RWPE2 (cell line): Measurements from ENCODE around the gene RNF4.
A peak's percentile ranks its signal among the peaks of the same experiment; 100 is the strongest.
"Not testable (repeated sequence)": the region's sequence is repeated elsewhere in the genome, so short reads cannot be mapped to it uniquely, and the experiment has no call there.

ENCODE experiments used
- ATAC-seq: fragments of 200-7000 bp; cut with Tn5 transposase; 3 replicates; pipeline ENCODE4 v1.9.1; 2021; ENCODE audit warnings: low read depth
- DNase-seq: peaks from one replicate; pipeline ENCODE4 v3.0.0-alpha.2; 2020; ENCODE audit warnings: low spot score
- H3K27ac ChIP-seq: fragments of 450-650 bp; 2 replicates; pipeline ENCODE4 v1.5.1; 2017; ENCODE audit warnings: mild to moderate bottlenecking; ENCODE audit not compliant: poor library complexity, severe bottlenecking
- H3K27me3 ChIP-seq: fragments of 250-450 bp; sonication (Bioruptor Pico); 2 replicates; pipeline ENCODE4 v1.5.1; 2021; ENCODE audit warnings: mild to moderate bottlenecking, moderate library complexity; ENCODE audit not compliant: insufficient read depth, poor library complexity, severe bottlenecking
- H3K36me3 ChIP-seq: fragments of 250-450 bp; sonication (Bioruptor Pico); 2 replicates; pipeline ENCODE4 v1.5.1; 2020; ENCODE audit warnings: low read depth, mild to moderate bottlenecking, moderate library complexity
- H3K4me1 ChIP-seq: fragments of 250-450 bp; sonication (Bioruptor Pico); 2 replicates; pipeline ENCODE4 v1.5.1; 2021; ENCODE audit warnings: mild to moderate bottlenecking, moderate library complexity; ENCODE audit not compliant: insufficient read depth, poor library complexity, severe bottlenecking
- H3K4me3 ChIP-seq: fragments of 250-450 bp; sonication (Bioruptor Pico); 2 replicates; pipeline ENCODE4 v1.5.1; 2021; ENCODE audit warnings: mild to moderate bottlenecking, moderate library complexity; ENCODE audit not compliant: severe bottlenecking
- H3K9me3 ChIP-seq: fragments of 250-450 bp; sonication (Bioruptor Pico); 2 replicates; pipeline ENCODE4 v1.5.1; 2021; ENCODE audit warnings: mild to moderate bottlenecking, moderate library complexity; ENCODE audit not compliant: severe bottlenecking
- TF ChIP-seq, protein P1 (sequence below): fragments of 450-650 bp; IDR thresholded peaks from one replicate; pipeline ENCODE4 v1.5.1; 2017; ENCODE audit warnings: mild to moderate bottlenecking, moderate library complexity; ENCODE audit not compliant: poor library complexity, severe bottlenecking

RNF4 gene

GRCh38 chr4:2537011-2537830, 68.3 kb downstream of the RNF4 start:
- peaks cover 12% of the 10 kb centered on the region; the same call in 1 of the 2 replicates for H3K36me3 ChIP-seq
- no peaks in the 10 kb centered on the region for H3K9me3 ChIP-seq
- H3K4me3 ChIP-seq = peak overlapping the region; percentile 70
- peak overlapping the region; percentile 68 for H3K27ac ChIP-seq
- ATAC-seq (peak; percentile 8), DNase-seq (no peak)
- TF ChIP-seq, protein P1, sequence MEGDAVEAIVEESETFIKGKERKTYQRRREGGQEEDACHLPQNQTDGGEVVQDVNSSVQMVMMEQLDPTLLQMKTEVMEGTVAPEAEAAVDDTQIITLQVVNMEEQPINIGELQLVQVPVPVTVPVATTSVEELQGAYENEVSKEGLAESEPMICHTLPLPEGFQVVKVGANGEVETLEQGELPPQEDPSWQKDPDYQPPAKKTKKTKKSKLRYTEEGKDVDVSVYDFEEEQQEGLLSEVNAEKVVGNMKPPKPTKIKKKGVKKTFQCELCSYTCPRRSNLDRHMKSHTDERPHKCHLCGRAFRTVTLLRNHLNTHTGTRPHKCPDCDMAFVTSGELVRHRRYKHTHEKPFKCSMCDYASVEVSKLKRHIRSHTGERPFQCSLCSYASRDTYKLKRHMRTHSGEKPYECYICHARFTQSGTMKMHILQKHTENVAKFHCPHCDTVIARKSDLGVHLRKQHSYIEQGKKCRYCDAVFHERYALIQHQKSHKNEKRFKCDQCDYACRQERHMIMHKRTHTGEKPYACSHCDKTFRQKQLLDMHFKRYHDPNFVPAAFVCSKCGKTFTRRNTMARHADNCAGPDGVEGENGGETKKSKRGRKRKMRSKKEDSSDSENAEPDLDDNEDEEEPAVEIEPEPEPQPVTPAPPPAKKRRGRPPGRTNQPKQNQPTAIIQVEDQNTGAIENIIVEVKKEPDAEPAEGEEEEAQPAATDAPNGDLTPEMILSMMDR = no peak
- peaks cover 3% of the 10 kb centered on the region for H3K4me1 ChIP-seq
- no peaks in the 10 kb centered on the region for H3K27me3 ChIP-seq

DNA sequence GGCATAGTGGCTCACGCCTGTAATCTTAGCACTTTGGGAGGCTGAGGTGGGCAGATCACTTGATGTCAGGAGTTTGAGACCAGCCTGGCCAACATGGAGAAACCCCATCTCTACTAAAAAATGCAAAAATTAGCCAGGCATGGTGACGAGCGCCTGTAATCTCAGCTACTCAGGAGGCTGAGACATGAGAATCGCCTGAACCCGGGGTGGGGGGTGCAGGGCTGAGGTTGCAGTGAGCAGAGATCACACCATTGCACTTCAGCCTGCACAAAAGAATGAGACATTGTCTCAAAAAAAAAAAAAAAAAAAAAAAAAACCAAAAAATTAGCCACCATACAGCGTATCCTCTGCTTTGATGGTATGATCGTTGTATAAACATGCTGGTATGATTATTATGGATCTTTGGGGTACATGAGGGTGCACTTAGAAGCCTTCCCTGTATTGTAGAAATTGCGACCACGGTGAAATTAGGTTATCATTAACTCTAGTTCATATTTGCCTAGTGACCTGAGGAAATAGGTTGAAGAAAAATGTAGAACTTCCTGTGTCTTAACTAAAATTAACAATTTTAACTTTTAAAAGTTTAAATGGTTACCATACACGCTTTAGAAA, 74.8 kb downstream of the RNF4 start:
- peaks cover 14% of the 10 kb centered on the region for H3K36me3 ChIP-seq
- not testable (repeated sequence) for H3K4me3 ChIP-seq, ATAC-seq, H3K27ac ChIP-seq, H3K4me1 ChIP-seq, H3K27me3 ChIP-seq, H3K9me3 ChIP-seq, DNase-seq

DNA sequence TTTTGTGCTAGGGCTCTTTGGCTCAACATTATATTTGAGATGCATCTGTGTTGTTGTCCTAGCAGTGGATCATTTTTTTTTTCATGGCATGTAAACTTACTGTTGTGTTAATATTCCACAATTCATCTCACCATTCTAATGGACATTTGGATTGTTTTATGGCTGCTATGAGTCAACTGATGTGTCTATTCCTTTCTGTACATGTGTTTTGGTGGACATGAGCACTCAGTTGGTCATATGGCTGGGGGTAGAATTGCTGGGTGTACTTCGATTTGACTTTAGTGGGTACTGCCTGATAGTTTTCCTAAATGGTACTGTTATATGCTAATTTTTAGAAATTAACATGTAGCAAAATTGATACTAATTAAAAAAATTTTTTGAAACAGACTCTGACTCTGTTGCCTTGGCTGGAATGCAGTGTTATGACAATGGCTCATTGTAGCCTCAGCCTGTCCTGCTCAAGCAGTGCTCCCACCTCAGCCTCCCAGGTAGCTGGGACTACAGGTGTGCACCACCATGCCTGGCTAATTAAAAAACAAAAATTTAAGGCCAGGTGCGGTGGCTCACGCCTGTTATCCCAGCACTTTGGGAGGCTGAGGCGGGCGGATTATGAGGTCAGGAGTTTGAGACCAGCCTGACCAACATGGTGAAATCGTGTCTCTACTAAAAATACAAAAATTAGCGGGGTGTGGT, 76.6 kb downstream of the RNF4 start:
- Histone ChIP-seq H3K36me3 (peaks cover 6% of the 10 kb centered on the region), H3K9me3 (no peaks in the 10 kb centered on the region), H3K27me3 (no peaks in the 10 kb centered on the region), H3K4me3 (no peak overlapping the region), H3K27ac (no peak overlapping the region), H3K4me1 (peaks cover 9% of the 10 kb centered on the region)
- TF ChIP-seq, protein P1 = no peak
- DNase-seq (no peak), ATAC-seq (no peak)

- ATAC-seq = no peak
- TF ChIP-seq, protein P1 = no peak
Observed at GRCh38 chr4:2546286-2546823, 77.4 kb downstream of the RNF4 start.

GRCh38 chr4:2546961-2547691, 78.2 kb downstream of the RNF4 start:
- DNase-seq, H3K27ac ChIP-seq, H3K9me3 ChIP-seq, H3K27me3 ChIP-seq, H3K4me3 ChIP-seq, H3K4me1 ChIP-seq, H3K36me3 ChIP-seq, ATAC-seq: not testable (repeated sequence)

More at GRCh38 chr4:2546286-2546823, 77.4 kb downstream of the RNF4 start:
- H3K27ac ChIP-seq = no peak overlapping the region
- no peaks in the 10 kb centered on the region for H3K27me3 ChIP-seq
- H3K4me1 ChIP-seq = peaks cover 9% of the 10 kb centered on the region
- DNase-seq = no peak
- H3K4me3 ChIP-seq = no peak overlapping the region
- H3K9me3 ChIP-seq = no peaks in the 10 kb centered on the region
- H3K36me3 ChIP-seq = peaks cover 6% of the 10 kb centered on the region
